ENCODE results near the gene CAMK2A.

GRCh38 chr5:150202501-150202900 is 87.1 kb downstream of the CAMK2A start:
- TF ChIP-seq, protein P1, sequence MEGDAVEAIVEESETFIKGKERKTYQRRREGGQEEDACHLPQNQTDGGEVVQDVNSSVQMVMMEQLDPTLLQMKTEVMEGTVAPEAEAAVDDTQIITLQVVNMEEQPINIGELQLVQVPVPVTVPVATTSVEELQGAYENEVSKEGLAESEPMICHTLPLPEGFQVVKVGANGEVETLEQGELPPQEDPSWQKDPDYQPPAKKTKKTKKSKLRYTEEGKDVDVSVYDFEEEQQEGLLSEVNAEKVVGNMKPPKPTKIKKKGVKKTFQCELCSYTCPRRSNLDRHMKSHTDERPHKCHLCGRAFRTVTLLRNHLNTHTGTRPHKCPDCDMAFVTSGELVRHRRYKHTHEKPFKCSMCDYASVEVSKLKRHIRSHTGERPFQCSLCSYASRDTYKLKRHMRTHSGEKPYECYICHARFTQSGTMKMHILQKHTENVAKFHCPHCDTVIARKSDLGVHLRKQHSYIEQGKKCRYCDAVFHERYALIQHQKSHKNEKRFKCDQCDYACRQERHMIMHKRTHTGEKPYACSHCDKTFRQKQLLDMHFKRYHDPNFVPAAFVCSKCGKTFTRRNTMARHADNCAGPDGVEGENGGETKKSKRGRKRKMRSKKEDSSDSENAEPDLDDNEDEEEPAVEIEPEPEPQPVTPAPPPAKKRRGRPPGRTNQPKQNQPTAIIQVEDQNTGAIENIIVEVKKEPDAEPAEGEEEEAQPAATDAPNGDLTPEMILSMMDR (IDR thresholded peaks at IDR 0.05; ENCODE audit: insufficient read depth, low read depth, low read length): no peak
- no peak for TF ChIP-seq EZH2 (IDR thresholded peaks at IDR 0.05; ENCODE audit: insufficient read depth, low read length)
